GM20431 (cell line): ENCODE measurements around the gene RETREG3.
"Not testable (repeated sequence)": the region's sequence is repeated elsewhere in the genome, so short reads cannot be mapped to it uniquely, and the experiment has no call there.

Experiments
- in situ Hi-C: fragments of 300-500 bp; cut with MseI, MboI; formaldehyde crosslinking; loops from one replicate; pipeline ENCODE4 v1.15.0; 2020; ENCODE audit warnings: low sequenced_read_pairs; ENCODE audit not compliant: unreplicated experiment

The RETREG3 gene

GRCh38 chr17:42609182-42609813, at the start of gene RETREG3, which contains the start of gene TUBG1:
RETREG3 (minus strand) TSS chr17:42609374; CDS start chr17:42609324, 50 bp downstream.
TUBG1 (plus strand) TSS chr17:42609683; CDS start chr17:42609738, 55 bp downstream.
- in situ Hi-C loops: no loop called here

- in situ Hi-C loops: no loop called here
Observed at GRCh38 chr17:42657824-42658588, 48.8 kb upstream of the RETREG3 start.

- in situ Hi-C loops: no loop called here
Observed at GRCh38 chr17:42655528-42655927, 46.4 kb upstream of the RETREG3 start.

- in situ Hi-C loops: no loop called here
Observed at GRCh38 chr17:42653179-42654124, 44.3 kb upstream of the RETREG3 start.

- in situ Hi-C loops: no loop called here
Observed at GRCh38 chr17:42651392-42651791, 42.2 kb upstream of the RETREG3 start.

- in situ Hi-C loops: no loop called here
Observed at GRCh38 chr17:42647778-42648177, 38.6 kb upstream of the RETREG3 start.

- in situ Hi-C loops: no loop called here
Observed at GRCh38 chr17:42642336-42642735, 33.2 kb upstream of the RETREG3 start.

GRCh38 chr17:42640121-42640520, 30.9 kb upstream of the RETREG3 start:
- in situ Hi-C loops: no loop called here

- in situ Hi-C loops: no loop called here
Observed at GRCh38 chr17:42639525-42640113, 30.4 kb upstream of the RETREG3 start.

- in situ Hi-C loops: no loop called here
Observed at GRCh38 chr17:42632949-42633444, 23.8 kb upstream of the RETREG3 start.

- in situ Hi-C loops: no loop called here
Observed at GRCh38 chr17:42629411-42630009, 20.3 kb upstream of the RETREG3 start.

GRCh38 chr17:42627032-42627764, 18.0 kb upstream of the RETREG3 start:
- in situ Hi-C loops: not testable (repeated sequence)

- in situ Hi-C loops: no loop called here
Observed at GRCh38 chr17:42623732-42624596, 14.8 kb upstream of the RETREG3 start.

GRCh38 chr17:42623271-42623670, 14.1 kb upstream of the RETREG3 start:
- in situ Hi-C loops: no loop called here

- in situ Hi-C loops: not testable (repeated sequence)
Observed at GRCh38 chr17:42621987-42622386, 12.8 kb upstream of the RETREG3 start.

- in situ Hi-C loops: no loop called here
Observed at GRCh38 chr17:42618442-42619150, 9.4 kb upstream of the RETREG3 start.

GRCh38 chr17:42617956-42618431, 8.8 kb upstream of the RETREG3 start:
- in situ Hi-C loops: no loop called here
